Measurements from ENCODE around the gene PAQR5.

- TF ChIP-seq, protein P1, sequence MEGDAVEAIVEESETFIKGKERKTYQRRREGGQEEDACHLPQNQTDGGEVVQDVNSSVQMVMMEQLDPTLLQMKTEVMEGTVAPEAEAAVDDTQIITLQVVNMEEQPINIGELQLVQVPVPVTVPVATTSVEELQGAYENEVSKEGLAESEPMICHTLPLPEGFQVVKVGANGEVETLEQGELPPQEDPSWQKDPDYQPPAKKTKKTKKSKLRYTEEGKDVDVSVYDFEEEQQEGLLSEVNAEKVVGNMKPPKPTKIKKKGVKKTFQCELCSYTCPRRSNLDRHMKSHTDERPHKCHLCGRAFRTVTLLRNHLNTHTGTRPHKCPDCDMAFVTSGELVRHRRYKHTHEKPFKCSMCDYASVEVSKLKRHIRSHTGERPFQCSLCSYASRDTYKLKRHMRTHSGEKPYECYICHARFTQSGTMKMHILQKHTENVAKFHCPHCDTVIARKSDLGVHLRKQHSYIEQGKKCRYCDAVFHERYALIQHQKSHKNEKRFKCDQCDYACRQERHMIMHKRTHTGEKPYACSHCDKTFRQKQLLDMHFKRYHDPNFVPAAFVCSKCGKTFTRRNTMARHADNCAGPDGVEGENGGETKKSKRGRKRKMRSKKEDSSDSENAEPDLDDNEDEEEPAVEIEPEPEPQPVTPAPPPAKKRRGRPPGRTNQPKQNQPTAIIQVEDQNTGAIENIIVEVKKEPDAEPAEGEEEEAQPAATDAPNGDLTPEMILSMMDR (IDR thresholded peaks at IDR 0.05): no peak
- no peak for TF ChIP-seq POLR2A (IDR thresholded peaks at IDR 0.05)
These were observed 78.7 kb downstream of the PAQR5 start for GRCh38 chr15:69377216-69377970.
